Type B pancreatic cell (in vitro differentiated cells): Measurements from ENCODE around the gene AGPAT3. TPM values are rescaled to one million over a fixed set of nuclear protein-coding genes. Genes with fewer than 3 reads are reported as not detected.

Source experiments
- DNase-seq: peaks from one replicate; pipeline ENCODE4 v3.0.0; 2021; ENCODE audit warnings: mixed read lengths; ENCODE audit not compliant: unreplicated experiment; ENCODE audit errors: extremely low spot score
- H3K27ac Mint-ChIP-seq: 2 replicates; pipeline ENCODE4 v1.8.0; 2021; ENCODE audit warnings: mild to moderate bottlenecking, mixed read lengths
- H3K27me3 Mint-ChIP-seq: 2 replicates; pipeline ENCODE4 v1.8.0; 2021; ENCODE audit warnings: mixed read lengths
- H3K36me3 Mint-ChIP-seq: 2 replicates; pipeline ENCODE4 v1.8.0; 2021; ENCODE audit warnings: mixed read lengths
- H3K4me1 Mint-ChIP-seq: one replicate; pipeline ENCODE4 v1.8.0; 2021; ENCODE audit warnings: mixed read lengths; ENCODE audit not compliant: unreplicated experiment
- H3K4me3 Mint-ChIP-seq: 2 replicates; pipeline ENCODE4 v1.8.0; 2021; ENCODE audit warnings: mild to moderate bottlenecking, mixed read lengths
- H3K9me3 Mint-ChIP-seq: 2 replicates; pipeline ENCODE4 v1.8.0; 2021; ENCODE audit warnings: mixed read lengths
- total RNA-seq: library from RNA; stranded (reverse); gene quantifications from 2 replicates; pipeline ENCODE4 v1.2.1, GENCODE V29; 2021; ENCODE audit warnings: low replicate concordance
- TF ChIP-seq, protein P1 (sequence below): fragments of 200-600 bp; sonication (generic); conservative IDR thresholded peaks from 2 replicates; pipeline ENCODE4 v1.5.0; 2021; ENCODE audit warnings: antibody characterized with exemption, mild to moderate bottlenecking

AGPAT3 gene
- total RNA-seq, 1 donor from 2014 or later, result 59.2 TPM

DNA sequence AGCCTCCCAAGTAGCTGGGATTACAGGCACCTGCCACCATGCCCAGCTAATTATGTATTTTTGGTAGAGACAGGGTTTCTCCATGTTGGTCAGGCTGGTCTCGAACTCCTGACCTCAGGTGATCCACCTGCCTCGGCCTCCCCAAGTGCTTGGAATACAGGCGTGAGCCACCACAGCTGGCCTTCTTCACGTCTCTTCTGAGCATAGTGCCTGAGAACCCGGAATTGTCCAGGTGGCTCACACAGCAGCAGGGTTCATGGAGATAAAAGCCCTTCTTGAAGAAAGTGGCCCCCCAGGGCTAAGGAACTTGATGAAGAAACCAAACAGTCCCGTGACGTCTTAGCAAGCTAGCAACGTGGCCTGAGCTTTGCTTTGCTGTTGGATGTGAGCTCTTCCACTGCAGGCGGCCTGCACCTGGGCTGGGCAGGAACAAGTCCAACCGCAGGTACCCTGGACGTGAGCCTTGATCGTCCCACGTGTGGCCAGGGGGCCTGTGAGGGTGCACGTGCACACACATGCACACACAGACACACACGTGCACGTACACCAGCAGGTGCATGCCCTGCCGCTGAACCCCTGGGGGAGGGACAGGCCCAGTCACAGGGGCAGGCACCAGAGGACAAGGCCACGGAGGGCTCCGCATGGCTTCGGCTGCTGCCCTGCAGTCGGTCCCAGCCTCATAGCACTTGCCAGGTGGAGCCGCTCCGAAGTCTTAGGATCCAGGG, 123.6 kb downstream of the AGPAT3 start:
- peaks cover 17% of the 10 kb centered on the region for H3K4me1 Mint-ChIP-seq
- TF ChIP-seq, protein P1, sequence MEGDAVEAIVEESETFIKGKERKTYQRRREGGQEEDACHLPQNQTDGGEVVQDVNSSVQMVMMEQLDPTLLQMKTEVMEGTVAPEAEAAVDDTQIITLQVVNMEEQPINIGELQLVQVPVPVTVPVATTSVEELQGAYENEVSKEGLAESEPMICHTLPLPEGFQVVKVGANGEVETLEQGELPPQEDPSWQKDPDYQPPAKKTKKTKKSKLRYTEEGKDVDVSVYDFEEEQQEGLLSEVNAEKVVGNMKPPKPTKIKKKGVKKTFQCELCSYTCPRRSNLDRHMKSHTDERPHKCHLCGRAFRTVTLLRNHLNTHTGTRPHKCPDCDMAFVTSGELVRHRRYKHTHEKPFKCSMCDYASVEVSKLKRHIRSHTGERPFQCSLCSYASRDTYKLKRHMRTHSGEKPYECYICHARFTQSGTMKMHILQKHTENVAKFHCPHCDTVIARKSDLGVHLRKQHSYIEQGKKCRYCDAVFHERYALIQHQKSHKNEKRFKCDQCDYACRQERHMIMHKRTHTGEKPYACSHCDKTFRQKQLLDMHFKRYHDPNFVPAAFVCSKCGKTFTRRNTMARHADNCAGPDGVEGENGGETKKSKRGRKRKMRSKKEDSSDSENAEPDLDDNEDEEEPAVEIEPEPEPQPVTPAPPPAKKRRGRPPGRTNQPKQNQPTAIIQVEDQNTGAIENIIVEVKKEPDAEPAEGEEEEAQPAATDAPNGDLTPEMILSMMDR, result no peak
- no peaks in the 10 kb centered on the region for H3K9me3 Mint-ChIP-seq
- H3K4me3 Mint-ChIP-seq, result no peak overlapping the region
- no peak overlapping the region for H3K27ac Mint-ChIP-seq
- no peaks in the 10 kb centered on the region for H3K36me3 Mint-ChIP-seq
- H3K27me3 Mint-ChIP-seq, result no peaks in the 10 kb centered on the region
- no peak for DNase-seq

DNA sequence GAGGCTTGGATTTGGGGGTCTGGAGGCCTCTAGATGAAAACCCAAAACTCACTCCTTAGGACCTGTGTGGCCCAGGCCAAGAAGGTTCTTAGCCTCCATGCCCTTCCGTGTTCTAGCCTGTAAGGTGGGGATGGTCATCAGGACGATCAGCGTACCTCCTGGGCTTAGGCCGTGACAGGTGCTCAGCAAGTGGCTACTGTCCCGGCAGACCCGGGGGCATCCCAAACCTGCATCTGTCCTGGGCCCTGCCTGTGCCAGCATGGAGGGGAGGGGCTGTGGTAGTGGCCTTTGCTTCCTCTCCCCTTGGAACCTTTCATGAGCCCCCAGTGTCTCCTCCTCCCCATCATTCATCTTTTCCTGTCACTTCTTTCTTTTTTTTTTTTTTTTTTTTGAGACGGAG, 124.4 kb downstream of the AGPAT3 start:
- TF ChIP-seq, protein P1, result no peak
- no peak for DNase-seq
- H3K27me3 Mint-ChIP-seq, result no peaks in the 10 kb centered on the region
- no peak overlapping the region for H3K4me3 Mint-ChIP-seq
- H3K36me3 Mint-ChIP-seq, result no peaks in the 10 kb centered on the region
- H3K9me3 Mint-ChIP-seq, result no peaks in the 10 kb centered on the region
- no peak overlapping the region for H3K27ac Mint-ChIP-seq
- H3K4me1 Mint-ChIP-seq, result peaks cover 17% of the 10 kb centered on the region

DNA sequence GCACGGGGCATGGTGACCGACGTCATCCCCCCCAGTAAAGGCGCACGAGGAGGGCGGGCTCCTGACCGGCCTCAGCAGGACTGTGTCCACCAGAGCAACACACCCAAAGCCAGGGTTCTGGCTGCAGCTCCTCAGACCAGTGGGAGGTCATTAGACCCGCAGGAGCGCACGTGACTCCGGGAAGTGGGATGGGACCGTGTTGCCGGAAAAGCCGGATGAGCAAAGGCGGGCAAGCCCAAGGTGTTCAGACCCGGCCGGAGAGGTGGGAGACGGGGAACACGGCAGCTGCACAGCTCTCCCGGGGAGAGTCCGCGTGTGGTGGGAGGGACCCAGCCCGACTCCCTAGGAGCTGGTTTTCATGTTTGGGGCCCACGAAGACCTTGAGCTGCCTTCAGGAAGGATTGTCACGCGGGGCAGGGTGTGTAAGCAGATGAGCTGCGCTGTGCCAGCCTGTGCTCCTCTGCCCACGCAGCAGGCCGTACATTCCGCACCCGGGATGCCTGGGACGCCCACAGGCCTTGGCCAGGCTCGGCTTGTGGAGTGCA, 126.5 kb downstream of the AGPAT3 start:
- H3K4me3 Mint-ChIP-seq, result no peak overlapping the region
- H3K27me3 Mint-ChIP-seq, result no peaks in the 10 kb centered on the region
- TF ChIP-seq, protein P1, result no peak
- H3K27ac Mint-ChIP-seq, result no peak overlapping the region
- DNase-seq, result no peak
- H3K9me3 Mint-ChIP-seq, result no peaks in the 10 kb centered on the region
- no peaks in the 10 kb centered on the region for H3K36me3 Mint-ChIP-seq
- peaks cover 2% of the 10 kb centered on the region for H3K4me1 Mint-ChIP-seq

DNA sequence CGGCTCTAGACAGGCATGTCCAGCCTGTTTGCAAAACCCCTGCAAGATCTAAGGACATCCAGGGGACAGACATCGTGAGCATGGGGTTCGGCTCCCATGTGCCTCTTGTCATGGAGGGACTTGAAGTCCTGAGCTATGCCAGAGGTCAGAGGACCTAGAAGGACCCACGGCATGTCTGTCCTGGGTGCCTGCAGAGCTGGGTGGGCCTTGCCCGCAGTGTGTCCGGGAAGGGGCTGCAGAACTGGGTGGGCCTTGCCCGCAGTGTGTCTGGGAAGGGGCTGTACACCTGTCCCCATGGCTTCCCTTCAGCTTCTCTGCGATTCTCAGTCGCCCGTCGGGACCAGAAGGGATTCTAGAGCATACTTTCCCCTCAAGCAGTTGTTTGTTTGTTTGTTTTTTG, 127.1 kb downstream of the AGPAT3 start:
- Mint-ChIP-seq H3K27me3 (no peaks in the 10 kb centered on the region), H3K27ac (no peak overlapping the region), H3K4me3 (no peak overlapping the region), H3K9me3 (no peaks in the 10 kb centered on the region), H3K4me1 (no peaks in the 10 kb centered on the region), H3K36me3 (no peaks in the 10 kb centered on the region)
- TF ChIP-seq, protein P1, result no peak
- DNase-seq, result no peak

DNA sequence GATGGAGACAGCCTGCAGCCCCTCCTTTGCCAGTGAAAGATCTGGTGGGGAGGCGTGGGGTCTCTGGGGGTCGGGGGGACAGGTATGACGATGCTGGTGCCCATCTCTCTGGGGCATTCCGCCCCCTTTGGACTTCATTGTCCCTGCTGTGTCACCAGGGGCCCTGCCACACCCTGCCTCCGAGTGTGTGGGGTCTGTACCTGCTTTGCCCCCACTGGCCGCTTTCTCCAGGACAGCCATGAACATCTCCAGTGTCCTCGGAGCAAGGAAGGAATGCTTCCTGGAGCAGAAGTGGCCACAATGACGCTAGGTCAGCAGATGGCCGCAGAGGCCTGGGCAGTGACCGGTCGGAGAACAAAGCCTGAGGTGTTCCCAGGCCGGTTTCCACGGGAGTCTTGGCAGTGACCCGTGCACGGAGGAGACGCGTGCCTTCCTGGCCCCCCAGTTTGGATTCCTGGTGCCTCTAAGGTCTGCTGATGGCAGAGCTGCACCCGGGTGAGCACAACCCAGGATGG, 128.5 kb downstream of the AGPAT3 start:
- Mint-ChIP-seq H3K4me3 (no peak overlapping the region), H3K27ac (no peak overlapping the region), H3K27me3 (no peaks in the 10 kb centered on the region), H3K4me1 (no peaks in the 10 kb centered on the region), H3K9me3 (no peaks in the 10 kb centered on the region), H3K36me3 (no peaks in the 10 kb centered on the region)
- DNase-seq, result no peak
- TF ChIP-seq, protein P1, result no peak
